Measurements from ENCODE around the gene SLC1A7.

SLC1A7 gene

GRCh38 chr1:53134042-53134485 is 8.4 kb downstream of the SLC1A7 start:
- Histone ChIP-seq H3K27ac (ENCODE audit: low read depth, low read length) (no peak overlapping the region), H4K20me1 (ENCODE audit: low read depth, low read length) (no peaks in the 10 kb centered on the region)
- TF ChIP-seq CTCF (IDR thresholded peaks at IDR 0.05; ENCODE audit: insufficient read depth, low read length, poor library complexity, severe bottlenecking) (no peak), EZH2phosphoT487 (conservative IDR thresholded peaks at IDR 0.05; ENCODE audit: low read length) (no peak)

GRCh38 chr1:53133261-53134041 is 9.0 kb downstream of the SLC1A7 start:
- no peak overlapping the region for H3K4me3 ChIP-seq (ENCODE audit: insufficient read depth, low read length, poor library complexity, severe bottlenecking)
- no peak overlapping the region for H3K9ac ChIP-seq (ENCODE audit: low read length)
- H3K36me3 ChIP-seq (ENCODE audit: low read length), result no peaks in the 10 kb centered on the region
- no peaks in the 10 kb centered on the region for H3F3A ChIP-seq (ENCODE audit: insufficient read depth)
- no peak overlapping the region for H3K27ac ChIP-seq (ENCODE audit: low read depth, low read length)
- H3K4me2 ChIP-seq (ENCODE audit: low read depth, low read length, poor library complexity, severe bottlenecking), result no peak overlapping the region
- H3K27me3 ChIP-seq (ENCODE audit: low read length), result no peaks in the 10 kb centered on the region
- no peaks in the 10 kb centered on the region for H3K9me2 ChIP-seq (replicated peaks; ENCODE audit: insufficient read depth, low read length)
- no peaks in the 10 kb centered on the region for H4K20me1 ChIP-seq (ENCODE audit: low read depth, low read length)
- TF ChIP-seq EZH2phosphoT487 (conservative IDR thresholded peaks at IDR 0.05; ENCODE audit: low read length) (no peak), CTCF (IDR thresholded peaks at IDR 0.05; ENCODE audit: insufficient read depth, low read length, poor library complexity, severe bottlenecking) (no peak)
- no peak overlapping the region for H2AFZ ChIP-seq (ENCODE audit: low read depth, low read length, severe bottlenecking)
- H3K9me3 ChIP-seq (ENCODE audit: insufficient read depth, low read length), result peaks cover 7% of the 10 kb centered on the region
- H3K79me2 ChIP-seq (ENCODE audit: insufficient read depth, low read length), result no peaks in the 10 kb centered on the region

More at GRCh38 chr1:53134042-53134485, 8.4 kb downstream of the SLC1A7 start:
- H3K9ac ChIP-seq (ENCODE audit: low read length), result no peak overlapping the region
- no peak overlapping the region for H2AFZ ChIP-seq (ENCODE audit: low read depth, low read length, severe bottlenecking)
- no peaks in the 10 kb centered on the region for H3K36me3 ChIP-seq (ENCODE audit: low read length)
- no peaks in the 10 kb centered on the region for H3K27me3 ChIP-seq (ENCODE audit: low read length)
- no peaks in the 10 kb centered on the region for H3K9me2 ChIP-seq (replicated peaks; ENCODE audit: insufficient read depth, low read length)
- H3K4me2 ChIP-seq (ENCODE audit: low read depth, low read length, poor library complexity, severe bottlenecking), result no peak overlapping the region
- H3K79me2 ChIP-seq (ENCODE audit: insufficient read depth, low read length), result no peaks in the 10 kb centered on the region
- H3F3A ChIP-seq (ENCODE audit: insufficient read depth), result no peaks in the 10 kb centered on the region
- no peak overlapping the region for H3K4me3 ChIP-seq (ENCODE audit: insufficient read depth, low read length, poor library complexity, severe bottlenecking)
- peaks cover 7% of the 10 kb centered on the region for H3K9me3 ChIP-seq (ENCODE audit: insufficient read depth, low read length)

- Histone ChIP-seq H3F3A (ENCODE audit: insufficient read depth) (no peaks in the 10 kb centered on the region), H3K9me3 (ENCODE audit: insufficient read depth, low read length) (no peaks in the 10 kb centered on the region), H3K4me2 (ENCODE audit: low read depth, low read length, poor library complexity, severe bottlenecking) (no peak overlapping the region)
These were observed 10.3 kb downstream of the SLC1A7 start for GRCh38 chr1:53132176-53132575.

More at GRCh38 chr1:53132176-53132575, 10.3 kb downstream of the SLC1A7 start:
- Histone ChIP-seq H3K9me2 (replicated peaks; ENCODE audit: insufficient read depth, low read length) (no peaks in the 10 kb centered on the region), H4K20me1 (ENCODE audit: low read depth, low read length) (no peaks in the 10 kb centered on the region), H3K4me3 (ENCODE audit: insufficient read depth, low read length, poor library complexity, severe bottlenecking) (no peak overlapping the region), H2AFZ (ENCODE audit: low read depth, low read length, severe bottlenecking) (no peak overlapping the region), H3K9ac (ENCODE audit: low read length) (no peak overlapping the region), H3K27ac (ENCODE audit: low read depth, low read length) (no peak overlapping the region), H3K79me2 (ENCODE audit: insufficient read depth, low read length) (no peaks in the 10 kb centered on the region), H3K27me3 (ENCODE audit: low read length) (no peaks in the 10 kb centered on the region), H3K36me3 (ENCODE audit: low read length) (no peaks in the 10 kb centered on the region)
- no peak for TF ChIP-seq EZH2phosphoT487 (conservative IDR thresholded peaks at IDR 0.05; ENCODE audit: low read length)
- TF ChIP-seq CTCF (IDR thresholded peaks at IDR 0.05; ENCODE audit: insufficient read depth, low read length, poor library complexity, severe bottlenecking), result no peak
